HS-5 (cell line): ENCODE measurements around the gene IARS1.
A peak's percentile ranks its signal among the peaks of the same experiment; 100 is the strongest.

ENCODE experiments used
- DNase-seq: peaks from one replicate; pipeline ENCODE4 v3.0.0-alpha.2; 2012; ENCODE audit warnings: low read depth

Gene IARS1

GRCh38 chr9:92245005-92245797 is 48.3 kb downstream of the IARS1 start:
- peak; percentile 78 for DNase-seq
